ENCODE data around the gene CBX7.
A peak's percentile ranks its signal among the peaks of the same experiment; 100 is the strongest.

CBX7 gene

GRCh38 chr22:39152511-39153219 is at the start of gene CBX7:
Gene CBX7 (minus strand): TSS chr22:39152680. CDS start chr22:39152444, 236 bp downstream.
- DNase-seq = peak; percentile 84 to 85

- no peak for DNase-seq
These were observed 45.1 kb upstream of the CBX7 start for GRCh38 chr22:39197578-39197977.

- DNase-seq = no peak
These were observed 41.6 kb upstream of the CBX7 start for GRCh38 chr22:39194098-39194497.

GRCh38 chr22:39188809-39189208 is 36.3 kb upstream of the CBX7 start:
- no peak for DNase-seq

GRCh38 chr22:39185601-39186012 is 33.1 kb upstream of the CBX7 start:
- DNase-seq = no peak

GRCh38 chr22:39184586-39185577 is 32.4 kb upstream of the CBX7 start:
- no peak for DNase-seq

- no peak for DNase-seq
These were observed 31.6 kb upstream of the CBX7 start for GRCh38 chr22:39183991-39184585.

GRCh38 chr22:39182478-39183030 is 30.1 kb upstream of the CBX7 start:
- no peak for DNase-seq

- no peak for DNase-seq
These were observed 29.3 kb upstream of the CBX7 start for GRCh38 chr22:39181778-39182177.

- DNase-seq = no peak
These were observed 28.9 kb upstream of the CBX7 start for GRCh38 chr22:39181356-39181755.

GRCh38 chr22:39179841-39180335 is 27.4 kb upstream of the CBX7 start:
- no peak for DNase-seq

GRCh38 chr22:39179401-39179827 is 26.9 kb upstream of the CBX7 start:
- DNase-seq = no peak

GRCh38 chr22:39178206-39179111 is 26.0 kb upstream of the CBX7 start:
- DNase-seq = no peak

- no peak for DNase-seq
These were observed 25.3 kb upstream of the CBX7 start for GRCh38 chr22:39177791-39178190.

GRCh38 chr22:39177456-39177775 is 24.9 kb upstream of the CBX7 start:
- no peak for DNase-seq

- no peak for DNase-seq
These were observed 24.4 kb upstream of the CBX7 start for GRCh38 chr22:39176714-39177455.

- no peak for DNase-seq
These were observed 23.7 kb upstream of the CBX7 start for GRCh38 chr22:39176143-39176713.

- no peak for DNase-seq
These were observed 23.1 kb upstream of the CBX7 start for GRCh38 chr22:39175353-39176142.

GRCh38 chr22:39174498-39175352 is 22.2 kb upstream of the CBX7 start:
- DNase-seq = no peak
